GM23338 (cell line): ENCODE measurements around the gene ZNF532. TPM values are rescaled to one million over a fixed set of nuclear protein-coding genes. Genes with fewer than 3 reads are reported as not detected.

Experiments used
- ATAC-seq: fragments of 200-7000 bp; cut with Tn5 transposase; 3 replicates; pipeline ENCODE4 v1.9.1; 2020
- DNase-seq: peaks from one replicate; pipeline ENCODE4 v3.0.0-alpha.2; 2015; ENCODE audit warnings: low spot score
- H2AFZ ChIP-seq: fragments of 200-600 bp; sonication (generic); 2 replicates; pipeline ENCODE4 v1.8.0; 2016; ENCODE audit warnings: antibody characterized with exemption, mild to moderate bottlenecking, moderate library complexity
- H3F3A ChIP-seq: fragments of 200-600 bp; sonication (generic); replicated peaks from 2 replicates; pipeline ENCODE4 v1.8.0; 2017; ENCODE audit warnings: antibody characterized with exemption, mixed run types, low read depth
- H3K27ac ChIP-seq: fragments of 200-600 bp; sonication (generic); 2 replicates; pipeline ENCODE4 v1.6.1; 2016; ENCODE audit warnings: low read depth
- H3K27me3 ChIP-seq: fragments of 200-600 bp; sonication (generic); 2 replicates; pipeline ENCODE4 v1.8.0; 2016; ENCODE audit warnings: mild to moderate bottlenecking, mixed run types, moderate library complexity; ENCODE audit not compliant: insufficient read depth
- H3K36me3 ChIP-seq: fragments of 200-600 bp; sonication (generic); 2 replicates; pipeline ENCODE4 v1.8.0; 2016; ENCODE audit warnings: mild to moderate bottlenecking; ENCODE audit not compliant: insufficient read depth
- H3K4me1 ChIP-seq: fragments of 200-600 bp; sonication (generic); 2 replicates; pipeline ENCODE4 v1.8.0; 2016; ENCODE audit warnings: mild to moderate bottlenecking, moderate library complexity; ENCODE audit not compliant: insufficient read depth
- H3K4me2 ChIP-seq: fragments of 200-600 bp; sonication (generic); 2 replicates; pipeline ENCODE4 v1.7.1; 2017; ENCODE audit warnings: mixed run types
- H3K4me3 ChIP-seq: fragments of 200-600 bp; sonication (generic); 2 replicates; pipeline ENCODE4 v1.6.1; 2016; ENCODE audit warnings: mixed run types
- H3K79me2 ChIP-seq: fragments of 200-600 bp; sonication (generic); replicated peaks from 2 replicates; pipeline ENCODE4 v1.8.0; 2017; ENCODE audit warnings: mild to moderate bottlenecking; ENCODE audit not compliant: insufficient read depth
- H3K9me2 ChIP-seq: fragments of 200-600 bp; sonication (generic); 2 replicates; pipeline ENCODE4 v1.8.0; 2017; ENCODE audit not compliant: insufficient read depth
- H4K20me1 ChIP-seq: fragments of 200-600 bp; sonication (generic); replicated peaks from 2 replicates; pipeline ENCODE4 v1.8.0; 2017; ENCODE audit warnings: mild to moderate bottlenecking; ENCODE audit not compliant: insufficient read depth
- H3K27ac Mint-ChIP-seq: 2 replicates; pipeline ENCODE4 v1.8.0; 2020; ENCODE audit warnings: inconsistent platforms, mild to moderate bottlenecking, moderate library complexity, mixed read lengths
- H3K27me3 Mint-ChIP-seq: 3 replicates; pipeline ENCODE4 v1.8.0; 2022; ENCODE audit warnings: low read depth, mild to moderate bottlenecking, moderate library complexity, mixed read lengths, inconsistent platforms; ENCODE audit not compliant: insufficient read depth, poor library complexity
- H3K36me3 Mint-ChIP-seq: 3 replicates; pipeline ENCODE4 v1.8.0; 2021; ENCODE audit warnings: low read depth, mild to moderate bottlenecking, inconsistent platforms, moderate library complexity, mixed read lengths
- H3K4me1 Mint-ChIP-seq: 3 replicates; pipeline ENCODE4 v1.8.0; 2020; ENCODE audit warnings: mild to moderate bottlenecking, inconsistent platforms, mixed read lengths
- H3K4me3 Mint-ChIP-seq: 3 replicates; pipeline ENCODE4 v1.8.0; 2021; ENCODE audit warnings: moderate library complexity, mild to moderate bottlenecking, inconsistent platforms, mixed read lengths
- H3K9me3 Mint-ChIP-seq: 3 replicates; pipeline ENCODE4 v1.8.0; 2020; ENCODE audit warnings: moderate library complexity, mild to moderate bottlenecking, inconsistent platforms, mixed read lengths
- CTCF ChIP-seq, 2 experiments: fragments of 200-600 bp in 1 of 2; sonication (generic) in 1 of 2; conservative IDR thresholded peaks; 2 replicates each; pipeline versions ENCODE4 v1.5.1 to v1.6.1; 2016 to 2017; ENCODE audit warnings: antibody characterized with exemption in 2 of 2, low read depth in 2 of 2, mild to moderate bottlenecking in 2 of 2, moderate library complexity in 1 of 2
- EZH2 ChIP-seq: fragments of 200-600 bp; sonication (generic); IDR thresholded peaks from one replicate; pipeline ENCODE4 v1.8.0; 2017; ENCODE audit warnings: antibody characterized with exemption, mild to moderate bottlenecking, low read depth; ENCODE audit not compliant: unreplicated experiment
- NANOG ChIP-seq: IDR thresholded peaks from 2 replicates; pipeline ENCODE4 v1.6.1; 2016; ENCODE audit warnings: antibody characterized with exemption, borderline replicate concordance
- STAT1 ChIP-seq: IDR thresholded peaks from one replicate; pipeline ENCODE4 v1.6.1; 2016; ENCODE audit warnings: antibody characterized with exemption; ENCODE audit not compliant: unreplicated experiment
- ZNF114 ChIP-seq: fragments of 250-450 bp; sonication (Bioruptor Pico); IDR thresholded peaks from 2 replicates; pipeline ENCODE4 v1.5.0; 2020; ENCODE audit warnings: mild to moderate bottlenecking, moderate library complexity
- ZNF462 ChIP-seq: fragments of 250-450 bp; sonication (Bioruptor Pico); IDR thresholded peaks from 2 replicates; pipeline ENCODE4 v1.5.0; 2020; ENCODE audit warnings: mild to moderate bottlenecking, moderate library complexity
- polyA plus RNA-seq: library from polyadenylated mRNA; unstranded; fragments of >200 nt; fragmentation: Nextera tagmentation; extraction: Ambion mirVana; gene quantifications from 2 replicates; pipeline ENCODE4 v1.2.1, GENCODE V29; 2016
- total RNA-seq: library from RNA; depleted of rRNA; stranded (reverse); fragments of >200 nt; shearing (Covaris generic); gene quantifications from 2 replicates; pipeline ENCODE4 v1.2.3, GENCODE V29; 2014
- TF ChIP-seq, protein P1 (sequence below): IDR thresholded peaks from 2 replicates; pipeline ENCODE4 v1.6.1; 2016; ENCODE audit warnings: antibody characterized with exemption

The ZNF532 gene
- total and polyA plus RNA-seq, 2 experiments from 2014 or later = 51.5 to 225 TPM

DNA sequence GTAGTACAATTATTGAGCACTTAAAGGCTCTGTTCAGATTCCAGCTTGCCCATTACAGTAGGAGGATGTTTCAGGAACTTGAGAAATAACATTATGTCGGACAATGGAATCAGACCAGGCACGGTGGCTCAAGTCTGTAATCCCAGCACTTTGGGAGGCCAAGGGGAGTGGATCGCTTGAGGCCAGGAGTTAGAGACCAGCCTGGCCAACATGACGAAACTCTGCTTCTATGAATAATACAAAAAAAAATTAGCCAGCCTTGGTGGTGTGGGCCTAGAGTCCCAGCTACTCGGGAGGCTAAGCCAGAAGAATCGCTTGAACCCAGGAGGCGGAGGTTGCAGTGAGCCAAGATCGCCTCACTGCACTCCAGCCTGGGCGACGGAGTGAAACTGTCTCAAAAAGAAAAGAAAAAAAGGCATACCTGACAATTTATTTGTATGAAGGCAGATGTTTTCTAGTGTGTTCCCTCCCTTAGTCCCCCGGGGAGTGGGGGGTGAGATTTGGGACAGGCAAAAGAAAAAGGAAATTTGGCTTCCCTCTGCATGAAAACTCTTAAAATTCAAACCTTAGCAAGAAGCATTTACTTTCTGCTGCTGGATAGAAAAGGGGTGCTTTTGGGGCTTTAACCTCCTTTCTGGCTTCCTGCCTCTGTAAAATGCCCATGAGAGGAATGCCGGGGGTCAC, 13.7 kb upstream of the ZNF532 start:
- no peak for ATAC-seq

More for the DNA sequence above, 13.7 kb upstream of the ZNF532 start:
- peaks cover 22% of the 10 kb centered on the region for H3F3A ChIP-seq
- H3K27ac ChIP-seq = peak overlapping the region; percentile 100
- no peak for TF ChIP-seq STAT1
- TF ChIP-seq ZNF462 (CRISPR knock-in tag) = no peak
- no peak for TF ChIP-seq NANOG
- TF ChIP-seq CTCF (conservative IDR thresholded peaks at IDR 0.05; ENCODE audit: low read depth in 2 of 2) = no peak
- TF ChIP-seq ZNF114 = no peak
- TF ChIP-seq EZH2 = no peak
- TF ChIP-seq, protein P1, sequence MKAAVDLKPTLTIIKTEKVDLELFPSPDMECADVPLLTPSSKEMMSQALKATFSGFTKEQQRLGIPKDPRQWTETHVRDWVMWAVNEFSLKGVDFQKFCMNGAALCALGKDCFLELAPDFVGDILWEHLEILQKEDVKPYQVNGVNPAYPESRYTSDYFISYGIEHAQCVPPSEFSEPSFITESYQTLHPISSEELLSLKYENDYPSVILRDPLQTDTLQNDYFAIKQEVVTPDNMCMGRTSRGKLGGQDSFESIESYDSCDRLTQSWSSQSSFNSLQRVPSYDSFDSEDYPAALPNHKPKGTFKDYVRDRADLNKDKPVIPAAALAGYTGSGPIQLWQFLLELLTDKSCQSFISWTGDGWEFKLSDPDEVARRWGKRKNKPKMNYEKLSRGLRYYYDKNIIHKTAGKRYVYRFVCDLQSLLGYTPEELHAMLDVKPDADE = no peak
- Mint-ChIP-seq H3K4me3 (0 out of 3 replicates have a peak overlapping the region, but pooled peaks have one; percentile 34), H3K36me3 (peaks cover 7% of the 10 kb centered on the region; the same call in 1 of the 3 replicates), H3K9me3 (peaks cover 5% of the 10 kb centered on the region; the same call in 2 of the 3 replicates), H3K27me3 (peaks cover 29% of the 10 kb centered on the region), H3K27ac (peak overlapping the region; percentile 97), H3K4me1 (peaks cover 59% of the 10 kb centered on the region)
- H3K4me2 ChIP-seq = peak overlapping the region; percentile 67
- H3K27me3 ChIP-seq = no peaks in the 10 kb centered on the region
- no peaks in the 10 kb centered on the region for H4K20me1 ChIP-seq
- H3K4me1 ChIP-seq = peaks cover 54% of the 10 kb centered on the region
- DNase-seq = no peak
- no peaks in the 10 kb centered on the region for H3K36me3 ChIP-seq
- H3K4me3 ChIP-seq = peak overlapping the region; percentile 19; the same call in 1 of the 2 replicates
- H2AFZ ChIP-seq = no peak overlapping the region
- H3K9me2 ChIP-seq = no peaks in the 10 kb centered on the region
- no peaks in the 10 kb centered on the region for H3K79me2 ChIP-seq
